Measurements from ENCODE around the gene NCSTN.

- TF ChIP-seq SIN3A (IDR thresholded peaks at IDR 0.05; ENCODE audit: borderline replicate concordance, insufficient read depth, low read depth, low read length) (no peak), POLR2AphosphoS5 (IDR thresholded peaks at IDR 0.05; ENCODE audit: low read depth, low read length) (no peak), TCF7L2 (IDR thresholded peaks at IDR 0.05; ENCODE audit: low read depth, low read length) (no peak)
- TF ChIP-seq, protein P1, sequence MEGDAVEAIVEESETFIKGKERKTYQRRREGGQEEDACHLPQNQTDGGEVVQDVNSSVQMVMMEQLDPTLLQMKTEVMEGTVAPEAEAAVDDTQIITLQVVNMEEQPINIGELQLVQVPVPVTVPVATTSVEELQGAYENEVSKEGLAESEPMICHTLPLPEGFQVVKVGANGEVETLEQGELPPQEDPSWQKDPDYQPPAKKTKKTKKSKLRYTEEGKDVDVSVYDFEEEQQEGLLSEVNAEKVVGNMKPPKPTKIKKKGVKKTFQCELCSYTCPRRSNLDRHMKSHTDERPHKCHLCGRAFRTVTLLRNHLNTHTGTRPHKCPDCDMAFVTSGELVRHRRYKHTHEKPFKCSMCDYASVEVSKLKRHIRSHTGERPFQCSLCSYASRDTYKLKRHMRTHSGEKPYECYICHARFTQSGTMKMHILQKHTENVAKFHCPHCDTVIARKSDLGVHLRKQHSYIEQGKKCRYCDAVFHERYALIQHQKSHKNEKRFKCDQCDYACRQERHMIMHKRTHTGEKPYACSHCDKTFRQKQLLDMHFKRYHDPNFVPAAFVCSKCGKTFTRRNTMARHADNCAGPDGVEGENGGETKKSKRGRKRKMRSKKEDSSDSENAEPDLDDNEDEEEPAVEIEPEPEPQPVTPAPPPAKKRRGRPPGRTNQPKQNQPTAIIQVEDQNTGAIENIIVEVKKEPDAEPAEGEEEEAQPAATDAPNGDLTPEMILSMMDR (IDR thresholded peaks at IDR 0.05): no peak
These were observed 56.5 kb downstream of the NCSTN start for GRCh38 chr1:160399544-160400222.

Measured in Panc1 (cell line).